OCI-LY3 (cell line): ENCODE results near the gene CPNE2.

ENCODE experiments used
- H2AFZ ChIP-seq: fragments of 200-600, 300-600 bp; shearing (Covaris generic); 2 replicates; pipeline ENCODE4 v1.6.0; 2014; ENCODE audit warnings: antibody characterized with exemption, low read depth, low read length
- H3K27ac ChIP-seq: fragments of 200-600, 300-600 bp; sonication (generic); 2 replicates; pipeline ENCODE4 v1.5.1; 2014; ENCODE audit warnings: mild to moderate bottlenecking, low read length, moderate library complexity, mixed read lengths
- H3K27me3 ChIP-seq: fragments of 200-600, 300-600 bp; sonication (generic); 2 replicates; pipeline ENCODE4 v1.6.1; 2014; ENCODE audit warnings: low read depth, low read length, mixed read lengths
- H3K36me3 ChIP-seq: fragments of 200-600, 300-600 bp; sonication (generic); replicated peaks from 2 replicates; pipeline ENCODE3; 2014; ENCODE audit warnings: low read depth, low read length, mixed read lengths
- H3K4me1 ChIP-seq: fragments of 300-600, 200-600 bp; sonication (generic); 2 replicates; pipeline ENCODE4 v1.6.1; 2014; ENCODE audit warnings: low read length, mixed read lengths
- H3K4me2 ChIP-seq: fragments of 200-600, 300-600 bp; sonication (generic); 2 replicates; pipeline ENCODE4 v1.6.1; 2014; ENCODE audit warnings: low read length, mixed read lengths
- H3K4me3 ChIP-seq: fragments of 300-600, 200-600 bp; sonication (generic); 2 replicates; pipeline ENCODE4 v1.5.1; 2014; ENCODE audit warnings: antibody characterized with exemption, mild to moderate bottlenecking, low read length, moderate library complexity
- H3K79me2 ChIP-seq: fragments of 300-600, 200-600 bp; shearing (Covaris generic); 2 replicates; pipeline ENCODE4 v1.6.1; 2014; ENCODE audit warnings: mild to moderate bottlenecking, low read length, mixed read lengths
- H3K9ac ChIP-seq: fragments of 300-600, 200-600 bp; shearing (Covaris generic); 2 replicates; pipeline ENCODE4 v1.6.0; 2014; ENCODE audit warnings: mild to moderate bottlenecking, low read length, moderate library complexity
- H3K9me3 ChIP-seq: fragments of 200-600, 300-600 bp; shearing (Covaris generic); 2 replicates; pipeline ENCODE4 v1.6.1; 2014; ENCODE audit warnings: low read length, mixed read lengths; ENCODE audit not compliant: insufficient read depth
- H4K20me1 ChIP-seq: fragments of 200-600, 300-600 bp; sonication (generic); 2 replicates; pipeline ENCODE4 v1.6.1; 2016; ENCODE audit warnings: low read length, mixed read lengths; ENCODE audit not compliant: insufficient read depth
- EZH2phosphoT487 ChIP-seq: fragments of 200-600 bp; shearing (Covaris generic); IDR thresholded peaks from 2 replicates; pipeline ENCODE4 v1.6.1; 2018; ENCODE audit warnings: antibody characterized with exemption, mixed run types, low read depth
- TF ChIP-seq, protein P1 (sequence below): fragments of 200-600, 300-600 bp; sonication (generic); IDR thresholded peaks from 2 replicates; pipeline ENCODE4 v1.5.1; 2014; ENCODE audit warnings: antibody characterized with exemption, low read length, low read depth

Gene CPNE2

DNA sequence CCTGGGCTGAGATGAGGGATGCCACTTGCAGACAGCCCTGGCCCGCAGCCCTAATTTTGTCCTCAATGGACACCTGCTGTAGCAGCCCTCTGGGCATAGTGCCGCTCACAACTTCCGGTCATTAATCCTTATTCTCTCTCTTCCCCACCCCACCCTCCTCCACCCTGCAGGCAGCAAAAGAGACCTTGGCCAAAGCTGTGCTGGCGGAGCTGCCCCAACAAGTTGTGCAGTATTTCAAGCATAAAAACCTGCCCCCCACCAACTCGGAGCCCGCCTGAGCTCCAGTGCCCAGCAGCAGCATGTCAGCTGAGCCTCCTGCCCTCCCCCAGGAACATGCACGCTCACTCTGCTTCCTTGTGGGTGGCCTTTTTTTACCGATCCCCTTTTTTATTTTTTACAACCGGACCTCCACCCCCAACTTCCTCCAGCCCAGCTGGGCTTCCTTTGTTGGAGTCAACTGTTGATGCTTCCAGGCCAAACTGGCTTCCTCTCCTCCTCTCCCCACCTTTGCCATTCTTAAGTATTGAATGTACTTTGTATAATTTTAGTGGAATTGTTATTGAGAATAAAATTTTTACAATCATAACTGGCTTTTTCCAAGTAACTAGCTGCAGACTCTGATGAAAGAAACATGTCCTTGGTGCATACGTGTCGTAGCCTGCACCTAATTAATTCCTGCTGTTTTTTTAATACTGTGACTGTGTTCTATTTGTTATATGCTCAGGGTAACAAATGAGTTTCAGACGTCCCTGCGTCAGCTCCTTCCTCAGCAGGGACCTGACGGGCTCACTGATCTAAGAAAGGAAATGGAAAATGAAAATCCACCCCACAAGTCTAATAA is 55.2 kb downstream of the CPNE2 start:
- Histone ChIP-seq H2AFZ (no peak overlapping the region), H3K9ac (no peak overlapping the region), H3K27me3 (no peaks in the 10 kb centered on the region), H3K4me1 (no peaks in the 10 kb centered on the region), H3K27ac (no peak overlapping the region), H3K4me2 (no peak overlapping the region), H3K4me3 (no peak overlapping the region), H3K36me3 (peaks cover 10% of the 10 kb centered on the region), H4K20me1 (no peaks in the 10 kb centered on the region), H3K79me2 (no peaks in the 10 kb centered on the region), H3K9me3 (no peaks in the 10 kb centered on the region)
- TF ChIP-seq, protein P1, sequence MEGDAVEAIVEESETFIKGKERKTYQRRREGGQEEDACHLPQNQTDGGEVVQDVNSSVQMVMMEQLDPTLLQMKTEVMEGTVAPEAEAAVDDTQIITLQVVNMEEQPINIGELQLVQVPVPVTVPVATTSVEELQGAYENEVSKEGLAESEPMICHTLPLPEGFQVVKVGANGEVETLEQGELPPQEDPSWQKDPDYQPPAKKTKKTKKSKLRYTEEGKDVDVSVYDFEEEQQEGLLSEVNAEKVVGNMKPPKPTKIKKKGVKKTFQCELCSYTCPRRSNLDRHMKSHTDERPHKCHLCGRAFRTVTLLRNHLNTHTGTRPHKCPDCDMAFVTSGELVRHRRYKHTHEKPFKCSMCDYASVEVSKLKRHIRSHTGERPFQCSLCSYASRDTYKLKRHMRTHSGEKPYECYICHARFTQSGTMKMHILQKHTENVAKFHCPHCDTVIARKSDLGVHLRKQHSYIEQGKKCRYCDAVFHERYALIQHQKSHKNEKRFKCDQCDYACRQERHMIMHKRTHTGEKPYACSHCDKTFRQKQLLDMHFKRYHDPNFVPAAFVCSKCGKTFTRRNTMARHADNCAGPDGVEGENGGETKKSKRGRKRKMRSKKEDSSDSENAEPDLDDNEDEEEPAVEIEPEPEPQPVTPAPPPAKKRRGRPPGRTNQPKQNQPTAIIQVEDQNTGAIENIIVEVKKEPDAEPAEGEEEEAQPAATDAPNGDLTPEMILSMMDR = no peak
- no peak for TF ChIP-seq EZH2phosphoT487

DNA sequence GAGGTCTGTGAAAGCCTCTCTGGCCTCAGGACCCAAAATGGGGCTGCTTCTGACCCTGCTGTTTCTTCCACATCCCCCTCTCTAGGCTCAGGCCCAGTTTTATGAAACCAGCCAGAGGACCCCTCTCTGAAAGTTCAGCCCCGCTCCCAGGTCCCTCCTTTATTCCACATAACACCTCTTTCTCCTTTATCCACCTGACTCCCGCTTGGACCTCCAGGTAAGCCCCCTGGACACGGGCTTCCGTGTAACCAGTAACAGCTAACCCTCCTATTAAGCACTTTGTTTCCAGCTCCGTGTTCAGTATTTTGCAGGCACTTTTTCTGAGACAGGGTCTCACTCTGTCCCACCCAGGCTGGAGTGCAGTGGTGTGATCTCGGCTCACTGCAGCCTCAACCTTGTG is 56.1 kb downstream of the CPNE2 start:
- no peaks in the 10 kb centered on the region for H3K79me2 ChIP-seq
- no peak for TF ChIP-seq EZH2phosphoT487
- TF ChIP-seq, protein P1 = no peak
- H3K4me2 ChIP-seq = no peak overlapping the region
- H3K27me3 ChIP-seq = no peaks in the 10 kb centered on the region
- H3K9me3 ChIP-seq = no peaks in the 10 kb centered on the region
- no peak overlapping the region for H3K9ac ChIP-seq
- peaks cover 18% of the 10 kb centered on the region for H3K36me3 ChIP-seq
- H3K4me3 ChIP-seq = no peak overlapping the region
- H2AFZ ChIP-seq = no peak overlapping the region
- H4K20me1 ChIP-seq = no peaks in the 10 kb centered on the region
- H3K27ac ChIP-seq = no peak overlapping the region
- no peaks in the 10 kb centered on the region for H3K4me1 ChIP-seq

DNA sequence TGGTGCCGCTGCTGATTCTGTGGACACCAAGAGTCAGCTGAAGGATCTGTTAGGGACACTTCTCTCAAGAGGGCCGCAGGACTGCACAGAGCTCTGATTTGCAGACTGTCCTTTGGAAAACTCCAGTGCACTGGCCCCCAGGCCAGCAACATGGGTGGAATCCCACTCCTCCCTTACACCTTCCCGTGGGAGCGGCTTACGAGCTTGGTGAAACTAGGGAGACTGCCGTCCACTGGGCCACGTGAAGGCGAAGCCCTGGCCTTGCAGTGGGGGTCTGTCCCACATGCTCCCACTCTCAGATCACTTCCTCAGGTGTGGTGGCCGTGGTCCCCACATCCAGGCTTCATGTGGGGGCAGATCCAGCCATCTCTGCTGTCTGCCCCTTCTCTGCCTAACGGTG is 57.0 kb downstream of the CPNE2 start:
- Histone ChIP-seq H4K20me1 (no peaks in the 10 kb centered on the region), H2AFZ (no peak overlapping the region), H3K79me2 (no peaks in the 10 kb centered on the region), H3K27me3 (no peaks in the 10 kb centered on the region), H3K4me2 (no peak overlapping the region), H3K9ac (no peak overlapping the region), H3K27ac (no peak overlapping the region), H3K4me1 (no peaks in the 10 kb centered on the region), H3K36me3 (peaks cover 21% of the 10 kb centered on the region), H3K9me3 (no peaks in the 10 kb centered on the region), H3K4me3 (no peak overlapping the region)
- TF ChIP-seq, protein P1 = no peak
- TF ChIP-seq EZH2phosphoT487 = no peak

DNA sequence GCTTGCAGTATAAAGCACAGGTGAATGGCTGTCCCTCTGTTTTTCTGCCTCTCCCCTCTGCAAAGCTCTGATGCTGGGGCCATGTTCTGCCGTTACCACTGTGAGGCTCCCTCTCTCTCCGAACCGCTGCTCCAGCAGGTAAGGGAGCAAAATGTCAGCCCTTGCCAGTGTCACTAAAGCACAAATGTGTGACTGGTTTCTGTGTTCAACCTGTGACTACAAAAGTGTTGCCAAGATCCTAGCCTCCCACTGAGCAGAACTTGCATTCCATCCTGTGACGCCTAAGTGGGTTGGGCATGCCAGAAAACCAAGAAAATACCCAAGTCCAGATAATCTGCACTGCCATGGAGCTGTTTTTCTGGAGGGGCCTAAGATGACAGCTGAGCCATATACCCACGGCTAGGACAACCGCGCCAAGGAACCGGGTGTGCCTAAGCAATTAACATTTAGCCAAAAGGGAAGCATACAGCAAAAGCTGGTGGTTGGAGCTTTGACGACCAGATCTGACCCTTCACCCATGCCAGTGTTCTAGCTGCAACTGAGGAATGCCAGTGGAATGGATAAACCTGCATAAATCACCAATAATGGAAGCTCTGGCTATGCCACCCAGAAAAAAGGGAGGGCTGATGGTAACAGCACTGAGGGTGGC is 58.4 kb downstream of the CPNE2 start:
- H4K20me1 ChIP-seq = no peaks in the 10 kb centered on the region
- no peak overlapping the region for H3K9ac ChIP-seq

More for the DNA sequence above, 58.4 kb downstream of the CPNE2 start:
- Histone ChIP-seq H3K36me3 (peaks cover 21% of the 10 kb centered on the region), H3K4me2 (no peak overlapping the region), H3K79me2 (no peaks in the 10 kb centered on the region), H3K9me3 (no peaks in the 10 kb centered on the region), H3K4me1 (no peaks in the 10 kb centered on the region), H3K27ac (no peak overlapping the region), H2AFZ (no peak overlapping the region), H3K4me3 (no peak overlapping the region), H3K27me3 (no peaks in the 10 kb centered on the region)
- TF ChIP-seq, protein P1 = no peak
- no peak for TF ChIP-seq EZH2phosphoT487
